NCI-H460 (cell line): ENCODE measurements around the gene JOSD2. TPM values are rescaled to one million over a fixed set of nuclear protein-coding genes. Genes with fewer than 3 reads are reported as not detected.

Experiments
- DNase-seq: peaks from one replicate; pipeline ENCODE4 v3.0.0-alpha.2; 2016; ENCODE audit warnings: low read depth; ENCODE audit errors: extremely low read depth
- total RNA-seq: library from RNA; depleted of rRNA; stranded (reverse); fragments of >200 nt; shearing (Covaris generic); gene quantifications from 2 replicates; pipeline ENCODE4 v1.2.3, GENCODE V29; 2014

The JOSD2 gene
- total RNA-seq, 1 experiment from 2014 or later: 10.0 TPM

GRCh38 chr19:50496189-50497021 lies 14.6 kb downstream of the JOSD2 start:
- no peak for DNase-seq

GRCh38 chr19:50495020-50495531 lies 15.9 kb downstream of the JOSD2 start:
- no peak for DNase-seq

GRCh38 chr19:50494186-50495019 lies 16.6 kb downstream of the JOSD2 start:
- no peak for DNase-seq

GRCh38 chr19:50493171-50493570 lies 17.8 kb downstream of the JOSD2 start:
- DNase-seq: no peak

GRCh38 chr19:50492303-50493052 lies 18.5 kb downstream of the JOSD2 start:
- no peak for DNase-seq

- DNase-seq: no peak
Observed at GRCh38 chr19:50490991-50491472, 20.0 kb downstream of the JOSD2 start.

- DNase-seq: no peak
Observed at GRCh38 chr19:50490411-50490811, 20.6 kb downstream of the JOSD2 start.

- DNase-seq: no peak
Observed at GRCh38 chr19:50489461-50490011, 21.5 kb downstream of the JOSD2 start.

GRCh38 chr19:50488389-50489194 lies 22.4 kb downstream of the JOSD2 start:
- no peak for DNase-seq

- DNase-seq: no peak
Observed at GRCh38 chr19:50486823-50487515, 24.0 kb downstream of the JOSD2 start.

GRCh38 chr19:50485284-50485955 lies 25.6 kb downstream of the JOSD2 start:
- DNase-seq: no peak

GRCh38 chr19:50482916-50483315 lies 28.1 kb downstream of the JOSD2 start:
- no peak for DNase-seq

- DNase-seq: no peak
Observed at GRCh38 chr19:50482271-50482855, 28.6 kb downstream of the JOSD2 start.

GRCh38 chr19:50481351-50482149 lies 29.4 kb downstream of the JOSD2 start:
- no peak for DNase-seq

GRCh38 chr19:50480281-50481111 lies 30.5 kb downstream of the JOSD2 start:
- DNase-seq: no peak

- no peak for DNase-seq
Observed at GRCh38 chr19:50479761-50480251, 31.2 kb downstream of the JOSD2 start.
